Esophagus squamous epithelium (tissue), 4 donors: ENCODE data around the gene APPBP2.

Source experiments
- POLR2A ChIP-seq, 4 donors: fragments of 450-650 bp; IDR thresholded peaks; one replicate each; pipeline ENCODE4 v1.6.1; 2017; ENCODE audit warnings: antibody characterized with exemption in 4 of 4, mild to moderate bottlenecking in 4 of 4, moderate library complexity in 3 of 4
- TF ChIP-seq, protein P1 (sequence below), 6 experiments: fragments of 450-650 bp in 4 of 6; fragments of 200-600 bp in 2 of 6; sonication (generic) in 2 of 6; IDR thresholded peaks; one replicate each; pipeline ENCODE4 v1.5.1; 2016 to 2019; ENCODE audit warnings: antibody characterized with exemption in 6 of 6, mild to moderate bottlenecking in 4 of 6, moderate library complexity in 4 of 6

- TF ChIP-seq, protein P1, sequence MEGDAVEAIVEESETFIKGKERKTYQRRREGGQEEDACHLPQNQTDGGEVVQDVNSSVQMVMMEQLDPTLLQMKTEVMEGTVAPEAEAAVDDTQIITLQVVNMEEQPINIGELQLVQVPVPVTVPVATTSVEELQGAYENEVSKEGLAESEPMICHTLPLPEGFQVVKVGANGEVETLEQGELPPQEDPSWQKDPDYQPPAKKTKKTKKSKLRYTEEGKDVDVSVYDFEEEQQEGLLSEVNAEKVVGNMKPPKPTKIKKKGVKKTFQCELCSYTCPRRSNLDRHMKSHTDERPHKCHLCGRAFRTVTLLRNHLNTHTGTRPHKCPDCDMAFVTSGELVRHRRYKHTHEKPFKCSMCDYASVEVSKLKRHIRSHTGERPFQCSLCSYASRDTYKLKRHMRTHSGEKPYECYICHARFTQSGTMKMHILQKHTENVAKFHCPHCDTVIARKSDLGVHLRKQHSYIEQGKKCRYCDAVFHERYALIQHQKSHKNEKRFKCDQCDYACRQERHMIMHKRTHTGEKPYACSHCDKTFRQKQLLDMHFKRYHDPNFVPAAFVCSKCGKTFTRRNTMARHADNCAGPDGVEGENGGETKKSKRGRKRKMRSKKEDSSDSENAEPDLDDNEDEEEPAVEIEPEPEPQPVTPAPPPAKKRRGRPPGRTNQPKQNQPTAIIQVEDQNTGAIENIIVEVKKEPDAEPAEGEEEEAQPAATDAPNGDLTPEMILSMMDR (IDR thresholded peaks at IDR 0.05) = no peak
- TF ChIP-seq POLR2A (IDR thresholded peaks at IDR 0.05) = no peak
Observed at GRCh38 chr17:60525328-60525684, 736 bp downstream of the APPBP2 start.
